Progenitor cell of endocrine pancreas (in vitro differentiated cells): ENCODE results near the gene HOOK2. TPM values are rescaled to one million over a fixed set of nuclear protein-coding genes. Genes with fewer than 3 reads are reported as not detected.

Source experiments
- DNase-seq: peaks from one replicate; pipeline ENCODE4 v3.0.0; 2021; ENCODE audit warnings: low spot score; ENCODE audit not compliant: unreplicated experiment
- H3K27ac Mint-ChIP-seq: 2 replicates; pipeline ENCODE4 v1.8.0; 2021; ENCODE audit warnings: mild to moderate bottlenecking, moderate library complexity, mixed read lengths
- H3K27me3 Mint-ChIP-seq: 2 replicates; pipeline ENCODE4 v1.8.0; 2021; ENCODE audit warnings: mixed read lengths
- H3K36me3 Mint-ChIP-seq: 2 replicates; pipeline ENCODE4 v1.8.0; 2022; ENCODE audit warnings: mixed read lengths; ENCODE audit not compliant: insufficient read depth
- H3K4me1 Mint-ChIP-seq: 2 replicates; pipeline ENCODE4 v1.8.0; 2021; ENCODE audit warnings: low read depth, mixed read lengths
- H3K4me3 Mint-ChIP-seq: 2 replicates; pipeline ENCODE4 v1.8.0; 2021; ENCODE audit warnings: low read depth, mild to moderate bottlenecking, moderate library complexity, mixed read lengths
- H3K9me3 Mint-ChIP-seq: 2 replicates; pipeline ENCODE4 v1.8.0; 2021; ENCODE audit warnings: low read depth, mixed read lengths
- CTCF ChIP-seq: fragments of 200-600 bp; sonication (generic); IDR thresholded peaks from one replicate; pipeline ENCODE4 v1.5.0; 2021; ENCODE audit warnings: antibody characterized with exemption, mild to moderate bottlenecking; ENCODE audit not compliant: unreplicated experiment
- total RNA-seq: library from RNA; stranded (reverse); gene quantifications from 2 replicates; pipeline ENCODE4 v1.2.1, GENCODE V29; 2021

HOOK2 gene
- total RNA-seq, 1 donor from 2014 or later = 115 TPM

DNA sequence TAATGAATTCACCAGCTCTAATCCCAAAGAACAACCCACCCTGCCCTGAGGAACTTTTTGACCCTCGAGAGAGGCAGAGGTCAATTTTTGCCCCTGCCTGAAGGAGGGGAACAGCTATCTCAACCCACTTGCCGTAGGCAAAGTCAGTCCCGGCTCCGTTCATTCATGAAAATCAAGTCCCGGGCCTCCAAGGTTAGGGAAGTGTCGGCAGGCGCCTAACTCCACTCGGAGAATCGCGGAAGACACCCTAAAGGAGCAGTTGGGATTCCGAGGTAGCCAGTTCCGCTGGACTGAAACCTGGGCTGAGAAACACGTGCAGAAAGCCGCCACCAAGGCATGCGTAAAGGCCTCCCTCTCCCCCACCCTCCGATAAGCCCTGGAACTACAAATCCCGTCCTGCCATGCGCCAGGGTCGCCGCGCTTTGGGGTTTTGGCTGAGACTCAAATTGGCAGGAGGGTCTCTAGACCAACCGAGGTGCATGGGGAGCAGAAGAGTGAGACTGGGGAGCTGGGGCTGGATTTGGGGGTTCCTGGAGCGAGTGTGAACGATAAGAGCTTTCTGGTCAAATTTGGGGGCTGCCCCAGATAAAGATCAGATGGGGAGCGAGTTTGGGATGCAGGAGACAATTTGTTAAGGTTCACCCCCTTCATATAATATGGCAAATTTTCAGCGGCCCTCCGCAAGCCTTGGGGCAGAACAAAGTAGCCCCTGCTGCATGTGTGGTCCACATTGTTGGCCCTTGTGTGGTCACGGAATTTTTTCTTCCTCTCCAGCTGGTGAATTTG lies 51.5 kb downstream of the HOOK2 start, which contains the start of gene TNPO2:
Gene TNPO2, minus strand, starts transcription at position 292 of the 786 bp plus-strand sequence. CDS start 2,955 bp downstream, outside the sequence.
- Mint-ChIP-seq H3K4me3 (peak within 1 kb of the TSS; percentile 94), H3K27ac (peak within 1 kb of the TSS; percentile 99), H3K4me1 (peaks cover 18% of the 10 kb centered on the region), H3K27me3 (no peaks in the 10 kb centered on the region), H3K36me3 (peaks cover 1% of the 10 kb centered on the region), H3K9me3 (no peaks in the 10 kb centered on the region)
- DNase-seq = peak; percentile 33
- TF ChIP-seq CTCF = no peak

- peaks cover 19% of the 10 kb centered on the region for H3K4me1 Mint-ChIP-seq
- H3K27me3 Mint-ChIP-seq = no peaks in the 10 kb centered on the region
- no peaks in the 10 kb centered on the region for H3K9me3 Mint-ChIP-seq
- peaks cover 1% of the 10 kb centered on the region for H3K36me3 Mint-ChIP-seq
- TF ChIP-seq CTCF = no peak
- H3K4me3 Mint-ChIP-seq = peak overlapping the region; percentile 94
- H3K27ac Mint-ChIP-seq = peak overlapping the region; percentile 99
- DNase-seq = no peak
Observed at GRCh38 chr19:12723381-12723640, 52.0 kb downstream of the HOOK2 start.

DNA sequence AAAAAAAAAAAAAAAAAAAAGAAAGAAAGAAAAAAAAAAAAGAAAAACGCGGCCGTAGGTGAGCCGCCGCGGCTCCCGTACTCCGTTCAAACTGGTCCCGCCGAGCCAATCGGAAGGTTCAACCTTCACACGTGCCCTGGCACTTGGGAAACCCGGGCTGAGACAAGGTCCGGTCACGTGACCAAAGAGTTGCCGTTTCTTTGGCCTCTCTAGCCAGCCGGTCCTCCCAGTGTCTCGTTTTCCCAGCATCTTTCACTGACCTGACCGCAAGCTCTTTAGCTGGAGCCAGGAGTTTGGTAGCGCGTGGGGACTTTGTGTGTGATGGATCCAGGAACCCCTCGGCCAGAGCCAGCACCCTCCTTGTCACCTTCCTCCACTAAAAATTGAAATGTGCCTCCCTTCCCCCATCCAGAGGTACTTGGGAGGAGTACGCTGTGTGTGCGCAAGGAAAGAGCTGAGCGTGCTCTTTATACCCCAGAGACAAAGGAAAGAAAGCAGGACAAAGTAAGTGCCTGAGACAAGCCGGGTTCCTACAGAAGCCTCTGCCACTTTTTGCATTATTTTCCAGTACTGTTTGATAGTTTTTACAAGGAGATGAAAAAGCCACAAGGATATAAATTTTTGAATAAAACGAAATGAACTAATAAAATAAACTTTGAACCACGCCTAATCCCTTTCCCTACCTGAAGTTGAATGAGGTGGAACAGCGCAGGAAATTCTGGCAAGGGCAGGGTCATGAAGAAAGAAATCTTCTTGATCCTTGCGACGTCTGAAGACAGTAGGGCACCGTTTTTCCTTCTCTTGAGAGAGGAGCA lies 52.6 kb downstream of the HOOK2 start:
- H3K9me3 Mint-ChIP-seq = no peaks in the 10 kb centered on the region
- peaks cover 19% of the 10 kb centered on the region for H3K4me1 Mint-ChIP-seq
- DNase-seq = peak; percentile 86
- peaks cover 1% of the 10 kb centered on the region for H3K36me3 Mint-ChIP-seq
- TF ChIP-seq CTCF = no peak
- H3K4me3 Mint-ChIP-seq = peak overlapping the region; percentile 94
- H3K27me3 Mint-ChIP-seq = no peaks in the 10 kb centered on the region
- peak overlapping the region; percentile 99 for H3K27ac Mint-ChIP-seq

DNA sequence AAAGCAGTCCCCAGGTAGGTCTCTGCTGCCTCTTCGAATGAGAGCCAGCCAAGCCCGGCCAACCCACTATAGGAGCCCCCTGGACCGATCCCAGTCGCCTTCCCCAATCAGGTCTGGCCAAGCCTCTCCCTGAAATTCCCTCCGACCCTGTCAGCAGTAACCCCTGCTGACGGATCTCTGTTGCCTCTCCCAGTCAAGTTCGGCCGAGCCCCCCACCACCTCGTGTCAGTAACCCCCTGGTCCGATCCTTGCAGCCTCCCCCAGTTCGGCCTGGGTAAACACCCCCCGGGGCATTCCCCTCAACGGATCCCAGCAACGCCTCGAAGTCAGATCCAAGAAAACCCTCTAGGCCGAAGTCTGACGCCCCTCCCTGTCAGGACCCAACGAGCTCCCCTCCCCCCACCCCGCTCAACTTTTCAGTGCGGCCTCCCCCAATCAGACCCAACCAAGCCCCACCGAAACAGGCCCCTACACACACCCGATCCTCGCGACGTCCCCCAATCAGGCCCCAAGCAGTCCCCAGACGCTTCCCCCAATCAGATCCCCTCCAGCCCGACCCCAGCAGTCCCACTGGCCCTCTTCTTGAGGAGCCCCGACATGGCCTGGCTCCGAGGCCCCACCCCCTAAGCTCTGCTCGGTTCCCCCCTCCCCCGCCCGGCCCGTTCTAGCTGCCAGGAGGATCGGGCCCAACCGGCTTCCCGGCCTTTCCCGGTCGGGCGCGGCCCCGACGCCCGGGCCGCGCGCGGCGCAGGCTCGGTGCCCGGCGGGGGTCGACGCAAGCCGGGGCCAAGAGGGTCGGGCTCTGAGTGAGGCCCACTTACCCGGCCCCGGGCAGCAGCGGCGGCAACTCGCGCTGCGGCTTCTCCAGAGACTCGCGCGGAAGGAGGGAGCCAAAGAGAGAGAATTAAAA lies 53.4 kb downstream of the HOOK2 start:
- H3K9me3 Mint-ChIP-seq = no peaks in the 10 kb centered on the region
- peak; percentile 65 for DNase-seq
- peaks cover 19% of the 10 kb centered on the region for H3K4me1 Mint-ChIP-seq
- H3K4me3 Mint-ChIP-seq = peak overlapping the region; percentile 96
- TF ChIP-seq CTCF = no peak
- peaks cover 1% of the 10 kb centered on the region for H3K36me3 Mint-ChIP-seq
- no peaks in the 10 kb centered on the region for H3K27me3 Mint-ChIP-seq
- H3K27ac Mint-ChIP-seq = peak overlapping the region; percentile 99
